A673 (cell line): ENCODE data around the gene TIGD3. TPM values are rescaled to one million over a fixed set of nuclear protein-coding genes. Genes with fewer than 3 reads are reported as not detected.

Experiments
- BruUV-seq: library from RNA; stranded (reverse); fragments of 400-500 nt; replicated peaks from 2 replicates; lab custom pipeline; 2021; lab: Mats Ljungman, UMichigan
- CTCF ChIA-PET: fragments of 300-600 bp; sonication (Branson Sonifier 250); formaldehyde crosslinking; loops from one replicate; lab custom pipeline; 2022; ENCODE audit warnings: antibody characterized with exemption; lab: Charles Lee
- POLR2A ChIA-PET: fragments of 300-600 bp; sonication (Branson Sonifier 250); formaldehyde crosslinking; loops from one replicate; lab custom pipeline; 2022; ENCODE audit warnings: antibody characterized with exemption; ENCODE audit not compliant: low non-redundant PET; lab: Charles Lee
- DNase-seq: peaks from one replicate; pipeline ENCODE4 v3.0.0-alpha.2; 2015; ENCODE audit warnings: low spot score
- H3K27ac ChIP-seq: fragments of 200-600 bp; sonication (generic); 2 replicates; pipeline ENCODE4 v1.5.1; 2016; ENCODE audit warnings: mixed run types, low read depth, mild to moderate bottlenecking, mixed read lengths, antibody characterized with exemption, low read length; ENCODE audit not compliant: poor library complexity, severe bottlenecking
- H3K27me3 ChIP-seq: fragments of 200-600 bp; sonication (generic); replicated peaks from 2 replicates; pipeline ENCODE4 v1.6.1; 2017; ENCODE audit warnings: mixed run types, low read depth, mild to moderate bottlenecking, mixed read lengths, antibody characterized with exemption, low read length; ENCODE audit not compliant: insufficient read depth, poor library complexity
- H3K36me3 ChIP-seq: fragments of 200-600 bp; sonication (generic); 2 replicates; pipeline ENCODE4 v1.6.1; 2016; ENCODE audit warnings: mixed run types, mild to moderate bottlenecking, mixed read lengths, antibody characterized with exemption, low read length; ENCODE audit not compliant: insufficient read depth, poor library complexity, severe bottlenecking
- H3K4me1 ChIP-seq: fragments of 200-600 bp; sonication (generic); 2 replicates; pipeline ENCODE4 v1.6.1; 2017; ENCODE audit warnings: mixed run types, mild to moderate bottlenecking, mixed read lengths, antibody characterized with exemption, low read length; ENCODE audit not compliant: insufficient read depth, poor library complexity, severe bottlenecking
- H3K4me3 ChIP-seq: fragments of 200-600 bp; sonication (generic); 2 replicates; pipeline ENCODE4 v1.5.1; 2016; ENCODE audit warnings: low read depth, mixed run types, mild to moderate bottlenecking, mixed read lengths, low read length; ENCODE audit not compliant: poor library complexity, severe bottlenecking
- H3K9me3 ChIP-seq: fragments of 200-600 bp; sonication (generic); 2 replicates; pipeline ENCODE4 v1.6.1; 2016; ENCODE audit warnings: mixed run types, low read depth, mild to moderate bottlenecking, mixed read lengths, antibody characterized with exemption, low read length; ENCODE audit not compliant: poor library complexity, severe bottlenecking
- EZH2 ChIP-seq: fragments of 200-600 bp; sonication (generic); IDR thresholded peaks from 2 replicates; pipeline ENCODE4 v1.6.1; 2017; ENCODE audit warnings: borderline replicate concordance, low read depth, mild to moderate bottlenecking, mixed read lengths, antibody characterized with exemption, low read length; ENCODE audit not compliant: poor library complexity, severe bottlenecking
- intact Hi-C: fragments of 100-400 bp; cut with micrococcal nuclease; formaldehyde crosslinking; loops from one replicate; pipeline ENCODE4 v1.10.0; 2022; ENCODE audit not compliant: unreplicated experiment
- total RNA-seq: library from RNA; stranded (reverse); gene quantifications from 2 replicates; pipeline ENCODE4 v1.2.3, GENCODE V29; 2021
- TF ChIP-seq, protein P1 (sequence below): fragments of 300-800, 200-600 bp; sonication (generic); conservative IDR thresholded peaks from 2 replicates; pipeline ENCODE4 v1.5.1; 2017; ENCODE audit warnings: low read depth, mild to moderate bottlenecking, antibody characterized with exemption, low read length, moderate library complexity, mixed read lengths

The TIGD3 gene
- total RNA-seq, 1 experiment from 2014 or later, result 2.3 TPM

DNA sequence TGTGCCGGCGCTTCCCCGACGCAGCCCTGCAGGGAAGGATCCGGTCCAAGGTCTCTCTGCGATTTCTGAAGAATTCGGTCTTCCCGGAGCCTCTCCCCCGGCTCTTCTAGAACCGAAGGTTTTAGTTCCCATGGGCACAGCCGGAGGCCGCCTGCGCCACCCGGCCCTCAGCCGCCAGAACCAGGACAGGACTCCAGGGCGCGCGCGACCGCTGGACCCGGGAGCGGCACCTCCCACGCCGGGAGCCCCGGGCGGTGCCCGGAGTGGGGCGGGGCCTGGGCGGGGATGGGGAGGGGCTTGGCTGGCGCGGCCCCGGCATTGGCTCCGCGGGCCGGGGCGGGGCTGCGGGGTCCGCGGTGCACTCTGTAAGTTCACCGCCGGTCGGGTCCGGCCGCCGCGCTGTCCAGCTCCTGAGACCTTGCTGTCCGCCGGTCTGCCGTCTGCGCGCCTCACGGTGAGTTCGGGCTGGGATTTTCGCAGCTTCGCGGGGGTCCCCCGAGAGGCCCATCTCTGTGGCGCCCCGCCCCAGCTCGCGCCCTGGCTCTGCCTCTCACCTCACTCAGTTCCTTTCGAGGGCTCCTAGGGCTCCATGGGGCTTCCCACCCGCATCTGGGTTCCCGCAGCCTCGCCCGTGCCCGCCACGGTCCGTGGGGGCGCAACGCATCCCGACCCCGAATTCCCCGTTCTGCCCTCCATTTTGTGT is 39.9 kb upstream of the TIGD3 start, which contains the start of gene CDC42EP2:
Gene CDC42EP2, plus strand, starts transcription at position 366 of the 703 bp plus-strand sequence. CDS start 6,033 bp downstream, outside the sequence.
- TF ChIP-seq EZH2, result no peak
- TF ChIP-seq, protein P1, sequence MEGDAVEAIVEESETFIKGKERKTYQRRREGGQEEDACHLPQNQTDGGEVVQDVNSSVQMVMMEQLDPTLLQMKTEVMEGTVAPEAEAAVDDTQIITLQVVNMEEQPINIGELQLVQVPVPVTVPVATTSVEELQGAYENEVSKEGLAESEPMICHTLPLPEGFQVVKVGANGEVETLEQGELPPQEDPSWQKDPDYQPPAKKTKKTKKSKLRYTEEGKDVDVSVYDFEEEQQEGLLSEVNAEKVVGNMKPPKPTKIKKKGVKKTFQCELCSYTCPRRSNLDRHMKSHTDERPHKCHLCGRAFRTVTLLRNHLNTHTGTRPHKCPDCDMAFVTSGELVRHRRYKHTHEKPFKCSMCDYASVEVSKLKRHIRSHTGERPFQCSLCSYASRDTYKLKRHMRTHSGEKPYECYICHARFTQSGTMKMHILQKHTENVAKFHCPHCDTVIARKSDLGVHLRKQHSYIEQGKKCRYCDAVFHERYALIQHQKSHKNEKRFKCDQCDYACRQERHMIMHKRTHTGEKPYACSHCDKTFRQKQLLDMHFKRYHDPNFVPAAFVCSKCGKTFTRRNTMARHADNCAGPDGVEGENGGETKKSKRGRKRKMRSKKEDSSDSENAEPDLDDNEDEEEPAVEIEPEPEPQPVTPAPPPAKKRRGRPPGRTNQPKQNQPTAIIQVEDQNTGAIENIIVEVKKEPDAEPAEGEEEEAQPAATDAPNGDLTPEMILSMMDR, result no peak
- ChIA-PET POLR2A (no interaction called here), CTCF (interaction anchor here (0.6 to 3.7 kb wide), 13 partner anchors 13 to 581 kb away, joined by 3 to 34 read pairs (median 4); partner anchors contain the start of genes DPF2 and POLA2)
- DNase-seq, result peak; percentile 85
- H3K27ac ChIP-seq, result peak within 1 kb of the TSS; percentile 71
- intact Hi-C loops, result loop anchor here (1.0 to 10.0 kb wide), 3 partner anchors 39 to 470 kb away; partner anchors contain the start of gene CDC42BPG
- H3K4me3 ChIP-seq, result peak within 1 kb of the TSS; percentile 80
- no peaks in the 10 kb centered on the region for H3K9me3 ChIP-seq
- H3K27me3 ChIP-seq, result no peaks in the 10 kb centered on the region
- H3K36me3 ChIP-seq, result no peaks in the 10 kb centered on the region
- peaks cover 15% of the 10 kb centered on the region for H3K4me1 ChIP-seq
- no TSS peak for BruUV-seq

DNA sequence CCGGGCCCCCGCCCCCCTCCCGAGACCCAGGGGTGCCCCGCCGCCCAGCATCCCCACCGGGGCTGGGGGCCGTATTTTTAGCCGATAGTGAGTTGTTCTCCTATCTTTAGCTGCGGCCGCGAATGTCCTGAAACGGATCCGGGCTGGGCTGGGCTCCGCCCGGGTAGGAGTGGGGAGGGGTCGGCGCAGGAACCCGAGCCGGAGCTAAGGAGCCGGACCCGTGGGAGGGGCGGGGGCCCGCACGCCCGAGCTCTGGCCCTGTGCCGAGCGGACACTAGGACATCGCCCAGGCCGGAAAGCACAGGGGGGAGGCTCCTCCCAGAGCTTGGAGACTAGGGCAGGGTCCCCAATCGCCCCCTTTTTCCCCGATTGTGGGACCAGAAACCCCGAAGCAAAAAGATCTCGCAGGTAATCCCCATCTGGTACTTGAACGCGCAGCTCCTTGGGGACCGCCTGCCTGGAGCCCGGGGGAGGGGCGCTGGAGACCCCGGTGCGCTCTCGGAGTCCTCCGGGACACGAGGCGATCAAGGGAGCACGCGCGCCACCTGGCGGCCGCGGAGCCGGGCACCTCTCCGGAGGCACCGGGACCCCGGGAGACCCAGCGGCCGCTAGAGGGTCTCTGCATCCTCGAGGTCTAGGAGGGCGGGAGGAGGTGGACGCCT is 39.2 kb upstream of the TIGD3 start:
- no peaks in the 10 kb centered on the region for H3K9me3 ChIP-seq
- no TSS peak for BruUV-seq
- H3K36me3 ChIP-seq, result no peaks in the 10 kb centered on the region
- peak overlapping the region; percentile 71 for H3K27ac ChIP-seq
- intact Hi-C loops, result loop anchor here (1.0 to 10.0 kb wide), 3 partner anchors 40 to 471 kb away; partner anchors contain the start of gene CDC42BPG
- peak; percentile 88 for DNase-seq
- no peaks in the 10 kb centered on the region for H3K27me3 ChIP-seq
- ChIA-PET CTCF (interaction anchor here (0.6 to 3.7 kb wide), 17 partner anchors 13 to 582 kb away, joined by 3 to 34 read pairs (median 4); partner anchors contain the start of genes DPF2, FAU and POLA2), POLR2A (no interaction called here)
- TF ChIP-seq, protein P1, result peak; percentile 100
- TF ChIP-seq EZH2, result no peak
- H3K4me1 ChIP-seq, result peaks cover 10% of the 10 kb centered on the region
- peak overlapping the region; percentile 80 for H3K4me3 ChIP-seq

DNA sequence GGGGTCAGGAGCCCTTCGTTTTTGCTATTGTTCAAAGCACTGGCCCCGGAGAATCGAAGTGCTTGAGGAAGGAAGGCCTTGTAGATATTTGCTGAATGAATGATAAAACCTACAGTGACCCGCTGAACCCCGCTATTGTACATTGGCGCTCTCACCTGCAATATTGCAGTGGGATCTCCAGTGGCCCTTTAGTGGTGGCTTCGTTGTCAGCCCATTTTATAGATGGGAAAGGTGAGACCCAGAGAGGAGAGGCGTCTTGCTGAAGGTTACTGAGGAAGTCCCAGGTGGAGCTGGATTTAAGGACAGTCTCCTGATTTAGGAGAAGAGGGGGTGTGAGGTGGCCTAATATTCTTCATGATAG is 38.7 kb upstream of the TIGD3 start:
- Histone ChIP-seq H3K4me1 (peaks cover 9% of the 10 kb centered on the region), H3K27me3 (no peaks in the 10 kb centered on the region), H3K36me3 (no peaks in the 10 kb centered on the region), H3K4me3 (peak overlapping the region; percentile 80), H3K27ac (no peak overlapping the region), H3K9me3 (no peaks in the 10 kb centered on the region)
- intact Hi-C loops, result loop anchor here (1.0 to 10.0 kb wide), 3 partner anchors 41 to 471 kb away; partner anchors contain the start of gene CDC42BPG
- CTCF ChIA-PET, result interaction anchor here (0.6 to 3.7 kb wide), 13 partner anchors 15 to 203 kb away, joined by 3 to 34 read pairs (median 4); partner anchors contain the start of genes DPF2 and POLA2
- DNase-seq, result no peak
- no TSS peak for BruUV-seq
- no peak for TF ChIP-seq EZH2
- TF ChIP-seq, protein P1, result peak; percentile 5; the same call in 1 of the 2 replicates
- POLR2A ChIA-PET, result no interaction called here
